Measurements from ENCODE around the gene MGLL.

GRCh38 chr3:127771746-127772145, 50.6 kb downstream of the MGLL start:
- TF ChIP-seq CTCF (conservative IDR thresholded peaks at IDR 0.05; ENCODE audit: low read length) (no peak), EZH2phosphoT487 (IDR thresholded peaks at IDR 0.05; ENCODE audit: borderline replicate concordance, low read depth, low read length) (no peak)

Data from OCI-LY7 (cell line).